Endodermal cell (in vitro differentiated cells): Measurements from ENCODE around the gene FADS2. TPM values are rescaled to one million over a fixed set of nuclear protein-coding genes. Genes with fewer than 3 reads are reported as not detected.

ENCODE experiments used
- DNase-seq: peaks from one replicate; pipeline ENCODE4 v3.0.0-alpha.2; 2017
- H3K27ac ChIP-seq: 2 replicates; pipeline ENCODE4 v1.5.1; 2013; ENCODE audit warnings: mild to moderate bottlenecking, low read depth, low read length, moderate library complexity
- H3K27me3 ChIP-seq: 2 replicates; pipeline ENCODE4 v1.6.1; 2013; ENCODE audit warnings: mild to moderate bottlenecking, low read length, moderate library complexity; ENCODE audit not compliant: insufficient read depth, control insufficient read depth, poor library complexity, severe bottlenecking
- H3K36me3 ChIP-seq: 2 replicates; pipeline ENCODE4 v1.7.0; 2013; ENCODE audit warnings: mild to moderate bottlenecking, low read length, moderate library complexity; ENCODE audit not compliant: control insufficient read depth, insufficient read depth
- H3K4me1 ChIP-seq: one replicate; pipeline ENCODE4 v1.7.0; 2013; ENCODE audit warnings: low read length; ENCODE audit not compliant: control insufficient read depth, insufficient read depth
- H3K4me3 ChIP-seq: 2 replicates; pipeline ENCODE4 v1.5.1; 2013; ENCODE audit warnings: mild to moderate bottlenecking, low read length, moderate library complexity
- H3K9ac ChIP-seq: 2 replicates; pipeline ENCODE4 v1.6.1; 2013; ENCODE audit warnings: mild to moderate bottlenecking, low read length, moderate library complexity; ENCODE audit not compliant: poor library complexity, severe bottlenecking; ENCODE audit errors: extremely low read depth
- H3K9me3 ChIP-seq: 2 replicates; pipeline ENCODE4 v1.6.1; 2013; ENCODE audit warnings: mild to moderate bottlenecking, low read length, moderate library complexity; ENCODE audit not compliant: control insufficient read depth
- H3K27ac Mint-ChIP-seq: 2 replicates; pipeline ENCODE4 v1.8.0; 2020; ENCODE audit warnings: mixed read lengths
- H3K27me3 Mint-ChIP-seq: 2 replicates; pipeline ENCODE4 v1.8.0; 2021; ENCODE audit warnings: mild to moderate bottlenecking, mixed read lengths; ENCODE audit not compliant: insufficient read depth
- H3K36me3 Mint-ChIP-seq: 2 replicates; pipeline ENCODE4 v1.8.0; 2020; ENCODE audit warnings: low read depth, mixed read lengths
- H3K4me1 Mint-ChIP-seq: 2 replicates; pipeline ENCODE4 v1.8.0; 2020; ENCODE audit warnings: mixed read lengths
- H3K4me3 Mint-ChIP-seq: 2 replicates; pipeline ENCODE4 v1.8.0; 2020; ENCODE audit warnings: mild to moderate bottlenecking, moderate library complexity, mixed read lengths
- H3K9me3 Mint-ChIP-seq: 2 replicates; pipeline ENCODE4 v1.8.0; 2020; ENCODE audit warnings: mild to moderate bottlenecking, mixed read lengths
- CTCF ChIP-seq: fragments of 200-600 bp; sonication (generic); conservative IDR thresholded peaks from 2 replicates; pipeline ENCODE4 v1.5.0; 2021; ENCODE audit warnings: antibody characterized with exemption, mild to moderate bottlenecking
- WGBS, 2 experiments: methylation state at CpG; one replicate each; pipeline versions ENCODE4 v1.1.5 to v1.1.7; 2013; ENCODE audit warnings: missing lambda C conversion rate in 2 of 2, mixed read lengths in 1 of 2; ENCODE audit not compliant: insufficient coverage in 1 of 2, insufficient read length in 1 of 2; 5-methylcytosine and 5-hydroxymethylcytosine counted together
- total RNA-seq, 2 donors: library from RNA; stranded (reverse); fragmentation: NEBNext Ultra II Directional in 1 of 2; extraction: Animal tissue kit (Norgen Biotek cat#: 25700) in 1 of 2; gene quantifications; 2 replicates in 1 of 2; 3 replicates in 1 of 2; pipeline ENCODE4 v1.2.1, GENCODE V29; 2021

The FADS2 gene
- total RNA-seq, 2 donors from 2014 or later: 344 to 381 TPM

- WGBS, 2 experiments: 100% methylated on average over 1 of the region's 1 CpG
- H3K4me3 Mint-ChIP-seq: no peak overlapping the region
Observed at GRCh38 chr11:61805146-61805545, 23.0 kb upstream of the FADS2 start.

GRCh38 chr11:61806785-61807184 is 21.3 kb upstream of the FADS2 start:
- no peaks in the 10 kb centered on the region for H3K27me3 ChIP-seq
- peaks cover 80% of the 10 kb centered on the region for H3K36me3 ChIP-seq
- no peak overlapping the region for H3K4me3 ChIP-seq
- Mint-ChIP-seq H3K4me1 (no peaks in the 10 kb centered on the region), H3K4me3 (no peak overlapping the region), H3K27ac (no peak overlapping the region), H3K27me3 (no peaks in the 10 kb centered on the region), H3K9me3 (no peaks in the 10 kb centered on the region), H3K36me3 (peaks cover 83% of the 10 kb centered on the region)
- no peak overlapping the region for H3K27ac ChIP-seq
- no peaks in the 10 kb centered on the region for H3K9me3 ChIP-seq
- no peak overlapping the region for H3K9ac ChIP-seq
- no peak for DNase-seq
- no peaks in the 10 kb centered on the region for H3K4me1 ChIP-seq
- TF ChIP-seq CTCF: no peak
- 90 to 93% methylated on average over 5 of the region's 5 CpGs for WGBS, 2 experiments

More at GRCh38 chr11:61805146-61805545, 23.0 kb upstream of the FADS2 start:
- Mint-ChIP-seq H3K4me1 (peaks cover 5% of the 10 kb centered on the region), H3K27me3 (no peaks in the 10 kb centered on the region), H3K36me3 (peaks cover 78% of the 10 kb centered on the region), H3K27ac (no peak overlapping the region), H3K9me3 (no peaks in the 10 kb centered on the region)
- DNase-seq: no peak
- no peak for TF ChIP-seq CTCF
- Histone ChIP-seq H3K4me3 (no peak overlapping the region), H3K9ac (no peak overlapping the region), H3K4me1 (no peaks in the 10 kb centered on the region), H3K9me3 (no peaks in the 10 kb centered on the region), H3K36me3 (peaks cover 76% of the 10 kb centered on the region), H3K27ac (no peak overlapping the region), H3K27me3 (no peaks in the 10 kb centered on the region)

GRCh38 chr11:61810671-61811175 is 17.4 kb upstream of the FADS2 start:
- Histone ChIP-seq H3K27me3 (no peaks in the 10 kb centered on the region), H3K4me1 (no peaks in the 10 kb centered on the region), H3K9me3 (no peaks in the 10 kb centered on the region), H3K4me3 (no peak overlapping the region), H3K9ac (no peak overlapping the region), H3K27ac (no peak overlapping the region), H3K36me3 (peaks cover 70% of the 10 kb centered on the region)
- 95 to 100% methylated on average over 3 to 8 of the region's 8 CpGs for WGBS, 2 experiments
- no peak for TF ChIP-seq CTCF
- Mint-ChIP-seq H3K9me3 (peaks cover 4% of the 10 kb centered on the region), H3K36me3 (peaks cover 78% of the 10 kb centered on the region), H3K27ac (no peak overlapping the region), H3K4me1 (peaks cover 4% of the 10 kb centered on the region), H3K4me3 (no peak overlapping the region), H3K27me3 (no peaks in the 10 kb centered on the region)
- DNase-seq: no peak
